Fibroblast of skin of abdomen (primary cell): ENCODE results near the gene IRF5.
A peak's percentile ranks its signal among the peaks of the same experiment; 100 is the strongest.
"Not testable (repeated sequence)": the region's sequence is repeated elsewhere in the genome, so short reads cannot be mapped to it uniquely, and the experiment has no call there.

ENCODE experiments used
- DNase-seq: peaks from one replicate; pipeline ENCODE4 v3.0.0-alpha.2; 2013

IRF5 gene

GRCh38 chr7:128940494-128941322 is 3.0 kb downstream of the IRF5 start:
- no peak for DNase-seq

DNA sequence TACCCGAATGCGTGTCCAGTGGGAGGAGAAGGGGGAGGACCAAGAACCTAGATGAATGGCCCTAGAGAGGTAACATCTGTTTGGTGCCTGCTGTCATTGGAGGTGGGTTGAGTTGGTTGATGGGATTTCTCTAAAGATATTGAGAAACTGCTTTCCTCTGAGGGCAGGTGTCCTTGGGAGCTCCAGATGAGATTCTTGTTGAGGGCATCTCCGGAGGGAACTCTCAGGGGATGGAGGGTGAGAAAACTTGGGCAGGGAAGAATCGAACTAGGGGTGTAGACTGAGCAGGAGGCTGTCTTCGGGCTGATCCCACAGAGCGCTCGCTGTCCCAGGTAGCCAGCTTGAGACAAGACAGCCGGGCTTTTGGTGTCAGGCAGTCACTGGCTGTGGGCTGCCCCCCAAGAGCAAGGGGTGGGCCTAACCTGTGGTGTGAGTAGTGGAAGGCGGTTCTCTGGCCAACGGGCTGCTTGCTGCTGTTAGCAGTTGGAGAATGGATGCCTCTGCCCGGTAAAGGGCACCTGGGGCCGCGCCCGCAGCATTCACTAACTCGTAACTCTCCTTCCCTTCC is 3.7 kb downstream of the IRF5 start:
- no peak for DNase-seq

GRCh38 chr7:128941946-128942526 is 4.3 kb downstream of the IRF5 start:
- no peak for DNase-seq

DNA sequence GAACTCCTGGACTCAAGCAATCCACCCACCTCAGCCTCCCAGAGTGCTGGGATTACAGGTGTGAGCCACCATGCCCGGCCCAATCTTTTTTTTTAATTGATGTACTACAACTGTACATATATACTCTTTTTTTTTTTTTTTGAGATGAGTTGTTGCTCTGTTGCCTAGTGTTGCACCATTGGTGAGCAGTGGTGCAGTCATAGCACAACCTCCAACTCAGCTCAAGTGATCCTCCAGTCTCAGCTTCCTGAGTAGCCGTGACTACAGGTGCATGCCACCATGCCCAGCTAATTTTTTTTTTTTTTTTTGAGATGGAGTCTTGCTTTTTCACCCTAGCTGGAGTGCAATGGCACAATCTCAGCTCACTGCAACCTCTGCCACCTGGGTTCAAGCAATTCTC is 5.5 kb downstream of the IRF5 start:
- not testable (repeated sequence) for DNase-seq

- DNase-seq: no peak
These were observed 6.9 kb downstream of the IRF5 start for GRCh38 chr7:128944487-128945236.

DNA sequence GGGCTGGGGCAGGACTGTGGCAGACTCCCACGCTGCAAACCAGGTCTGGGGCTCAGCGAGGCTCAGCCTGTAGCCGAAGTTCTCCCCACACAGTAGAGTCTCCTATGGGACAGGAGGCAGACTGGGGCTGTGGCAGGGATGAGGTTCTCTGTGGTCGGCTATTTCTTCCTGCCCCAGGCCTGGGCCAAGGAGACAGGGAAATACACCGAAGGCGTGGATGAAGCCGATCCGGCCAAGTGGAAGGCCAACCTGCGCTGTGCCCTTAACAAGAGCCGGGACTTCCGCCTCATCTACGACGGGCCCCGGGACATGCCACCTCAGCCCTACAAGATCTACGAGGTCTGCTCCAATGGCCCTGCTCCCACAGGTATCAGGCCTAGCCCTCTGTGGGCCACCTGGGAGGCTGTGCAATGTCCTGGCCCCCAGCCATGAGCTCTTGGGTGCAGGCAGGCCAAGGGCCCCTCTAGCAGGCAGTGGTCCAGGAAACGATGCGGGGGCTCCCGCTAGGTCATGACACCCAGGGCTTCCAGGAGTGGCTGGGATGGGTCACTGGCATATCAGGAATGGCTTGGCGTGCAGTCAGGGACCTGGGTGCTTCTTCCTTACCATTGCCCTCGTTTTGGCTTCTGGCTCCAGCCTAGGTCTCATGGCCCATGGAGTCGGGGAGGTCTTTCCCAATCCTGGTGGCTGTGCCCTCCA is 8.1 kb downstream of the IRF5 start:
- DNase-seq: no peak

- no peak for DNase-seq
These were observed 9.5 kb downstream of the IRF5 start for GRCh38 chr7:128946936-128947830.

- DNase-seq: no peak
These were observed 10.1 kb downstream of the IRF5 start for GRCh38 chr7:128947854-128948253.

- DNase-seq: no peak
These were observed 10.7 kb downstream of the IRF5 start for GRCh38 chr7:128948312-128948973.

- DNase-seq: no peak
These were observed 11.4 kb downstream of the IRF5 start for GRCh38 chr7:128948976-128949760.

- no peak for DNase-seq
These were observed 13.6 kb downstream of the IRF5 start for GRCh38 chr7:128951296-128951695.

DNA sequence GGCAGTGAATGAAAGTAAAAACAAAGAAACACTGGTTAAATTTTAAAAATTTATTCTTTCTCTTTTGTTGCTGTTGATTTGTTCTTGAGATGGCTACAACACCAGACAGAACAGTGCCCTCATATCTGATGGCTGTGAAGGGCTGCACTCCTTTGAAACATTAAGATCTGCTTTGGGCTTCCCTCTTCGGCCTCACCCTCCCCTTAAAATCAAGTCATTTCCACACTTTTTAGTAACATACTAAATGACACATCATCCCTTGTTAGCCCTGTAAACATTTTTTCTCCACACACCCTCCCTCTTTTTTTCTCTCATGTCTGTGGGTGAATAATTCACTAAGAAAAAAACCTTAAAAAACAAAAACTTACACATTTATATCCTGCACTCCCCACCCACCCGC is 16.4 kb downstream of the IRF5 start:
- DNase-seq: no peak

DNA sequence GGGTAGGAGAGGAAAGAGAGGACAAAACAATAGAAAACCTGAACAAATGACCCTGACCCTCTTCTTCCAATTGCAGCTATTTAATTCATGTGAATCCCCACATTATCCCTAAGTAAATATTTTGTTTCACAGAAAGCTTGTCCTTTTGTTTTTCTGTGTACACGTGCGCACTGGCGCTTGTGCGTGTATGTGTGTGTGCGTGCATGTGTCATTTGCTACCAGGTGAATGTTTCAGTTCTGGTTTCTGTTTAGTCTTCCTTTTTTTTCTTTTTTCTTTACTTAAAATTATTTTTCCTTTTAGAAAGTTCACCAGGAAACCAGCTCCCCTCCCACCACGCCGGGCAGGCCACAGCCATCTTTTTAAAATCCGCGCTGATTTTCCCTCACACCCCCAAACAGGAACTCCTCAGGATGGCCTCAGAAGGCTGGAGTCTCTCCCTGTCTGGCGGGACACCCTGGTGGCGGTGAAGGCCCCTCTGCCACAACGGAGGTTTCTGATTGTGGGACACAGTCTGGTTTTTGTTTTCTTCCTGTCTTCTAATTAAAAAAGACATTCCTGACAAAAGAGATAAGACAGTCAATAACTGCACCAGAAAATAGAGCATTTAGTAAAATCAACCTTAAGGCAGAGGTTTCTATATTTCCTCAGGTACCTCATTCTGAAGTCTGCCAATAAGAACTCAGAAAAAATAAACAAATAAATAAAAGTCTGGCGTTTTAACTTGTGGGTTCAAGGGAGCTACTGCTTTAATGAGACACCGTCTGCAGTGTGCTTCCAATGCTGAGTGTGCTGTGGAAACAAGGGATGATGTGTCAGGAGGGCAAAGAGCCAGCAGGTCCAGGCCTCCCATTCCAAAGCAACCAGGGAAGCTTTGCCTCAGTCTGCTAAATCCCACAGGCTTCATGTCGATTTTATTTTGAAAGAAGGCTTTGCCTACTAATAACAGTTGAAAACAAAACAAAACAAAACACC is 17.4 kb downstream of the IRF5 start:
- peak; percentile 66 for DNase-seq

- no peak for DNase-seq
These were observed 18.3 kb downstream of the IRF5 start for GRCh38 chr7:128955981-128956380.

DNA sequence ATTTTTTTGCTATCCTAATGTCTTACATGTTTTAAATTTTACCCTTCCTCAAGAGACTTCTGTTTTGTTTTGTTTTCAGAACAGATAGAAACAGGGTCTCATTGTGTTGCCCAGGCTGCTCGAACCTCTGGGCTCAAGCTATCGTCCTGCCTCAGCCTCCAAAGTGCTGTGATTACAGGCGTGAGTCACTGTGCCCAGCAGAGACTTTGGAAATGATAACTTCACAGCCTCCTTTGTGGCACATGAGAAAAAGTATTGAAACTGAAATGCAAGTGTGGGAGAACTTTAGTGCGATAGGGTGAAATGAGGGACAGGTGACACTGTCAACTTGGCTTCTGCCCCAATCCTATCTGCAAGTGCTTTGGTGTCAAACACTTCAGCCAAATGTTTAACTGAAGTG is 21.6 kb downstream of the IRF5 start:
- no peak for DNase-seq

DNA sequence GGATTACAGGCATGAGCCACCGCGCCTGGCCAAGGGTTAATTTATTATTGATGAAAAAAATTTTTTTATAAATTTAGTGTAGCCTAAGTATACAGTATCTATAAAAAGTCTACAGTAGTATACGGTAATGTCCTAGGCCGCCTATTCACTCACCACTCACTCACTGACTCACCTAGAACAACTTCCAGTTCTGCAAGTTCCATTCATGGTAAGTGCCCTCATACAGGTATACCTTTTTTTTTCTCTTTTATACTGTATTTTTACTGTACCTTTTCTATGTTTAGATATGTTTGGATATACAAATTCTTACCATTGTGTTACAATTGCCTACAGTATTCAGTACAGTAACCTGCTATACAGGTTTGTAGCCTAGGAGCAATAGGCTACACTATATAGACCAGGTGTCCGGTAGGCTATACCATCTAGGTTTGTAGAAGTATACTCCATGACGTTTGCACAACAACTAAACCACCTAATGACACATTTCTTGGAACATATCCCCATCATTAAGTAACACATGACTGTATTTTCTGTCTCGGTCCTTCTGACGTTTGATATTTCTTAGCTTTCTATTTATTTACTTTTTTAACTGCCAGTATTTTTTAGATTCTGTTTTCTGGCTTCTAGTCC is 23.4 kb downstream of the IRF5 start:
- DNase-seq: no peak

DNA sequence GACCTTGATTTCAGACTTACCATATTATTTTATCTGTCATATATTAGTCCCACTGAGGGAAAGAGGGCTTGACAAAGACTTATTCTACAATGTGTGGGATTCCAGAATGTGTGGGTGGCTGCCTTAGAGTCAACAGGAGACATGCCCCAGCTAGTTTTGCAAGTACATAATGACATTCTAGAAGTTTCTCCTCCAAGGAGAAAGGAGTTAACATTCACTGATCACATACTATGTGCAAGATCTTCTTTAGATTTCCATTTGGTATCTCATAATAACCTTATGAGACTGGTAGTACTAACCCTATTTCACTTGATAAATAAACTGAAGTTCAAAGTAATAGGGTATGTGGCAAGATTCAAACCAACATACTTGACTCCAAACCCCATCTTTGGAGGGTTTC is 25.2 kb downstream of the IRF5 start:
- no peak for DNase-seq

DNA sequence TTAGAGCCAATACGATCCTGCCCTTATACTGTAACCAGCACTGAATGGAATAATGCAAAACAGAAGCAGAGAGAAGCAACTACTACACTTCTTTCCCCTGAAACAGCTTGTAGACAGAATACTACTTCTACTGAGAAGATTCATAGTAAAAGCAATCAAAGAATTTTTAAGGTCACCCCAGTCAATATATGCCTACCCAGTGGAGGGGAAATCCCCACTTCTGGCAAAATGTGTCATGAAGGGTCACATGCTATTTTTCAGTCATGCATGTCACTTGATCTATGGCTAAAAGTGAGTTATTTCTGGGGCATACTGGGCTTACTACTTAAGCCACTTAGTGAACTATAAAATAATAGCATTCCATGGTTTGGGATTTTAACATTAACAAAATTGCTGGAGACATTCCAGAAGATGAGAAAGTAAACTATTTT is 25.6 kb downstream of the IRF5 start:
- no peak for DNase-seq
